ENCODE data around the gene SUSD5.

SUSD5 gene

DNA sequence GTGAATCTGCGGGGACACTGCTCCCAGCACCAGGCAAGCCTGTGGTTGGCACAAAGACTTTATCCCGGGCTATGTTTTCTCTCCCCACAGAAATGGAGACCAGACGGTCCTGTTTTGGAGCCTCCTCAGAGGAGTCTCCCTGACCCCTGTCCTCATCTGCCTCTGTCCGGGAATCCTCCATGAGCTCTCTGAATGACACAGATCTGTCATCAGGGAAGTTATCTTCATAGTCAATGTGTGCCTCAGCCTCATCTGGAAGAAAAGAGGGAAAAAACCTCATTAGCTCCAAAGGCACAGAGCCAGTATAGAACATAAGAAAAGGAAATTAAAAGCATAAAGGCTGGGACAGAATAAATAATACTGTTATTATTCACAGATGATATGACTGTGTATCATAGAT, 64.8 kb downstream of the SUSD5 start:
- TF ChIP-seq, protein P1, sequence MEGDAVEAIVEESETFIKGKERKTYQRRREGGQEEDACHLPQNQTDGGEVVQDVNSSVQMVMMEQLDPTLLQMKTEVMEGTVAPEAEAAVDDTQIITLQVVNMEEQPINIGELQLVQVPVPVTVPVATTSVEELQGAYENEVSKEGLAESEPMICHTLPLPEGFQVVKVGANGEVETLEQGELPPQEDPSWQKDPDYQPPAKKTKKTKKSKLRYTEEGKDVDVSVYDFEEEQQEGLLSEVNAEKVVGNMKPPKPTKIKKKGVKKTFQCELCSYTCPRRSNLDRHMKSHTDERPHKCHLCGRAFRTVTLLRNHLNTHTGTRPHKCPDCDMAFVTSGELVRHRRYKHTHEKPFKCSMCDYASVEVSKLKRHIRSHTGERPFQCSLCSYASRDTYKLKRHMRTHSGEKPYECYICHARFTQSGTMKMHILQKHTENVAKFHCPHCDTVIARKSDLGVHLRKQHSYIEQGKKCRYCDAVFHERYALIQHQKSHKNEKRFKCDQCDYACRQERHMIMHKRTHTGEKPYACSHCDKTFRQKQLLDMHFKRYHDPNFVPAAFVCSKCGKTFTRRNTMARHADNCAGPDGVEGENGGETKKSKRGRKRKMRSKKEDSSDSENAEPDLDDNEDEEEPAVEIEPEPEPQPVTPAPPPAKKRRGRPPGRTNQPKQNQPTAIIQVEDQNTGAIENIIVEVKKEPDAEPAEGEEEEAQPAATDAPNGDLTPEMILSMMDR (IDR thresholded peaks at IDR 0.05; ENCODE audit: low read depth, low read length) = no peak
- no peak for DNase-seq (ENCODE audit: extremely low read depth, low read depth)

DNA sequence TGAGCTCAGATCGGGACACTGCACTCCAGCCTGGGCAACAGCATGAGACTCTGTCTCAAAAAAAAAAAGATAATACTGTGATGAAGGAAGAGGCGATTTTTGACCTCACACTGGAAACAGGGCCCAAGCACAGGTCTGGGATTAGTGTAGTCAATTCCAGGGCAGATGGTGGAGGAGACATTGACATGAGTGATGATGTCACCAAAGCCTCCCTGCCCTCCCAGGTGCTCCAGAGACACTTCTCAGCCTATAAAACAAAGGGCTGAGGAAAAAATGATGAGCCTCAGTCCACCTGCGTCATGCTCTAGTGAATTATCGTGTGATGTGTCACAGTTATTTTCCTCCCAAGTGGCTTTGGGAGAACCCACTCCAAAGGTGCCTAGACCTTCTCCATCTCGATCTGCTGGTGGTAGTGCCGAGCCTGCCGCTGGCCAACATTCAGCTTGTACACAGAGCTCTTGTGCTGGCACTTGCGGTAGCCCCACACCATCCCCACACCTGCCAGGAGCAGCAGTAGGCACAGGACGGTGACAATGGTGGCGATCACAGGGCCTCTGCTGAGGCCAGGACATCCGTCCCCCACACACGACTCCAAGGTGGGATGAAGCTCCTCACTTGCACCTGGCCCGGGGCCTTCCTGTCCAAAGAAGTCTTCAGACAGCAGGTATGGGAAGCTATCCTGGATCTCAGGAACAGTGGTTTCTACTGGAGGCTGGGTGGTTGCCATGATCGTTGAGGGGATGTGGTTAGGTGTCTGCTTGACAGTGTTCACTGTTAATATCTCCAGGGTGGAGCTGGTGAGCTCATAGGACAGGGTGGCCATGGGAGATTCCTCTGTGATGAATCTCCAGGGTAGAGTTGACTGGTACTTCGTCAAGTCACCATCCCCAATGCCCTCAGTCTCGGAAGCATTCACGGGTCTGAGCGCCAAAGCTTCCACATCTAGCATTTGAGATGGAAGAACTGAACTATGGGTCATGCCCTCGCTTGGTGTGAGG, 65.9 kb downstream of the SUSD5 start:
- no peak for DNase-seq (ENCODE audit: extremely low read depth, low read depth)
- TF ChIP-seq, protein P1 (IDR thresholded peaks at IDR 0.05; ENCODE audit: low read depth, low read length) = no peak

DNA sequence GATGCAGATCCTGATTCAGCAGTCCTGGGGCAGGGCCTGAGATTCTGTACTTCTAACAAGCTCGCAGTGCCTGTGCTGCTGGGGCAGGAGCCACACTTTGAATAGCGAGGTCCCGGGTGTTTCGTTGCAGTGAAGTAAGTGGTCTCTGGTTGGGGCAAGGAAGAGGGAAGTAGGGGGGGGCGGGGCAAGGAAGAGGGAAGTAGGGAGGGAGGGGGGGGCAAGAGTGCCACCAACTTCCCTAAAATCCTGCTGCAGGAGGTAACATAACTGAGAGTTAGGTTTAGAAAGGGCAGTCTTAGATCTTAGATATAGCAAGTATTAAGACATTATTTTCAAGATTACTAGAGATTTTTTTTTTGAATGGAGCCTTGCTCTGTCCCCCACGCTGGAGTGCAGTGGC, 69.3 kb downstream of the SUSD5 start:
- DNase-seq (ENCODE audit: extremely low read depth, low read depth) = no peak
- TF ChIP-seq, protein P1 (IDR thresholded peaks at IDR 0.05; ENCODE audit: low read depth, low read length) = no peak

DNA sequence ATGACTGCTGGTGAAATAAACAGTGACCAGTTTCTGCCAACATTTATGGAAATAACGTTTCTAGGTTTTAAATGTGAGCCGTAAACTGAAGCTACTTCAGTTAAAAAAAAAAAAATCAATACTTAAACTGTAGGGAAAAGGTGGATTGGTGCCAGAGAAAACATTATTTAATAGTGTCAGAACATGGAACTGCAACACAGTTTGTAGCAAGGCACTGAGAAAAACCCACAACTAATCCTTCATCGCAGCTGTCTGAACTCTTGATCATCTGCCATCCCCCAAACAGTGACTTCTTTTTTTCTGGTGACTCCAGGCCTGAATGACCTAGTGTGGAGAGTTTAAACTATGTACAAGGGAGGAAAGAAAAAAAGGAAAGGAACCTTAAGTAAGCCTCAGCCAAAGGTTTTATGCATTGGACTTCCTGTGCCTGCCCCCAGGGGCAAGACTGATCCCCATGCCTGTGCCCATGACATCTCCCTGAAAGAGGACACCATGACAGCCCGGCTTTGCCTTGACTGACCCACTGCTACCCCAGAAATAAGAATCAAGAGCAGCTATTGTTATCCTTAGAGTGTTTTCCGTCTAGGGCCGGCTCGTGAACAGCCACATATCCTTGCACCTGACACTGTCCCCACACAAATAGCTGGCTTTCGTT, 71.7 kb downstream of the SUSD5 start:
- TF ChIP-seq, protein P1 (IDR thresholded peaks at IDR 0.05; ENCODE audit: low read depth, low read length) = no peak
- no peak for DNase-seq (ENCODE audit: extremely low read depth, low read depth)

DNA sequence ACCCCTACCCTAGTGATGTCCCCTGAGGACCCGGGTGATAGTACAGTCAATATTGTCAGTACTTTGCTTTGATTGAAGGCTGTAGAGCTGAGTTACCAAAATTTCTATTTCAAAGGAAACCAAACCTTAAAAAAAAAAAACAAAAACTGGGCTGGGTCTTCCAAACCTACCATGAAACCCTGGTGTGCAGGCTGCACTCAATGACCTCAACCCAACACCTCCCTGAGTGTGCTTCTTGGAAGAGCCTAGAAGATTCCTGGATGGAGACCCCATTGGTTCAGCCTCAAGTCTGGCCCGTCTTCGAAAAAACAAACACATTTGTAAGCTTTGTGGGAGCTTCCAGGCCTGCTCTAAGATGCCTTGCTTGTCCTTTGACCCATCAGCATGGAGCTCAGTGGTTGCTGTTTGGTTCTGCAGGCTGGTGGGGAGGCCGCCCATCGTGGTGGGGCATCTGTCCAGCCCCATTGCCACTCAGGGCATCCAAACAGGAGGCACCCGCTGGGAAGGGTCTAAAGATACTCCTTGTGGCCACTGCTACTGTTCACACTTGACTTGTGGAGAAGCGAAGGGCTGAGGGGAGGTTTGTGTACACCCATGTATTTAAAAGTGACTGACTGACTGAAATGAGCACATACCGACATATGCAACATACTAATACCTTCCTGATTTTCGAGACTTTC, 72.6 kb downstream of the SUSD5 start:
- TF ChIP-seq, protein P1 (IDR thresholded peaks at IDR 0.05; ENCODE audit: low read depth, low read length) = no peak
- DNase-seq (ENCODE audit: extremely low read depth, low read depth) = no peak

DNA sequence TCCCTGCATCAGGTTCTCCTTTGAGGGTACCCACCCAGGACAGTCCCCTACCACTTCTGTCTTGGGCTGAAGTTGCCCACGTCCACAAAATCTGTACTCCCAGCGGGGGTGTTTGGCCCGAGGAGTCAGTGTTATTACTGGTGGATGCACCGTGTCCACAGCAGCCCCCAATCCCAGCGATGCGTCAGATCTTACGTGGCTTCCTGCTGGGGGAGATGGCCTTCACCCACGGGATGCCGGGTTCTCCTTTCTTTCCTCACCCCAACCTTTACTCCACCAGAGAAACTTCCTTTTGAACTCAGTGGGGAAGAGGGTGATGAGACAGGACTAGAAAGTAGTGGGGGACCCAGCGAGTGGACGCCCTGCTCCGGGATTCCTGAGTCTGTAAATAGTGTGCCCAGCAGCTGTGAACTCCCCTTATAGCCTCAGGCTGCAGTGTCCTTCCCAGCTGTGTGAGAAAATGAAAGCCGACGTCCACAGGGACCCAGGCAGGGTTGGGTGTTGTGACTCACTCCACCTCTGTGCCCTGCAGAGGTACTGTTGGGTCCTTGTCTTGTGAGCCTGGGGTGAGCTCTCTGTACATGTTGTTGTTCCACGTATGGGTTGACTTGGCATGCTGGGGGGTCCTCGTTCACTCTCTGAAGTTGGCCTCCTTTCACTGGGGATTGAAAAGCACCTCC, 73.2 kb downstream of the SUSD5 start:
- TF ChIP-seq, protein P1 (IDR thresholded peaks at IDR 0.05; ENCODE audit: low read depth, low read length) = no peak
- DNase-seq (ENCODE audit: extremely low read depth, low read depth) = no peak

All from AG09319 (cell line).